Measurements from ENCODE around the gene RNF212. TPM values are rescaled to one million over a fixed set of nuclear protein-coding genes. Genes with fewer than 3 reads are reported as not detected.

Gene RNF212
- total and polyA plus RNA-seq, 10 of the 15 experiments (the other 5 are each of a cell fraction or from before 2014, with no cell fraction given): not detected

- SMC1A ChIA-PET (ENCODE audit: uncharacterized antibody, unreplicated experiment): no interaction called here
- H2AFZ ChIP-seq (ENCODE audit: control insufficient read depth, low read depth, low read length): no peak overlapping the region
- DNase-seq (ENCODE audit: low read depth, low spot score) (no peak), FAIRE-seq (no peak), ATAC-seq (no peak)
- TF ChIP-seq SRF (IDR thresholded peaks at IDR 0.05; ENCODE audit: low read depth in 2 of 2, low read length in 2 of 2): no peak
- no peak for TF ChIP-seq PAX5 (IDR thresholded peaks at IDR 0.05; ENCODE audit: borderline replicate concordance, low read depth, low read length)
- no peak for TF ChIP-seq ZNF207 (IDR thresholded peaks at IDR 0.05; ENCODE audit: borderline replicate concordance)
- no peak overlapping the region for H3K4me2 ChIP-seq (ENCODE audit: control insufficient read depth, insufficient read depth)
- H3K36me3 ChIP-seq (ENCODE audit: control insufficient read depth in 2 of 2, insufficient read depth in 2 of 2, low read length in 1 of 2): no peaks in the 10 kb centered on the region
- intact Hi-C loops (cut with micrococcal nuclease; ENCODE audit: unreplicated experiment) (no loop called here), in situ Hi-C loops (cut with MboI) (no loop called here)
- no peak overlapping the region for H3K9ac ChIP-seq (ENCODE audit: control insufficient read depth, insufficient read depth, low read length)
- H3K9me3 ChIP-seq (replicated peaks; ENCODE audit: control insufficient read depth, insufficient read depth, low read length): peaks cover 7% of the 10 kb centered on the region
- H3K27me3 ChIP-seq (replicated peaks in 1 of 2; ENCODE audit: control insufficient read depth in 2 of 2, insufficient read depth in 2 of 2, low read length in 1 of 2): peaks cover 0 to 2% of the 10 kb centered on the region in 2 experiments; a peak in 2 of 4 replicates
- RAD21 ChIA-PET (ENCODE audit: unreplicated experiment): no interaction called here
- no peak overlapping the region for H3K27ac ChIP-seq (ENCODE audit: control insufficient read depth, insufficient read depth)
- no peak overlapping the region for H3K4me3 ChIP-seq
- no peaks in the 10 kb centered on the region for H3K79me2 ChIP-seq (ENCODE audit: control insufficient read depth, insufficient read depth, low read length)
- H3K4me1 ChIP-seq (ENCODE audit: control insufficient read depth, insufficient read depth, low read length): peaks cover 6% of the 10 kb centered on the region
- CTCF ChIA-PET: no interaction called here
- BruUV-seq (replicated peaks): no TSS peak
- 69% methylated on average over 3 of the region's 3 CpGs for WGBS (ENCODE audit: insufficient coverage, insufficient replicate concordance, low lambda C conversion rate, missing lambda C conversion rate)
- POLR2A ChIA-PET: no interaction called here
- H4K20me1 ChIP-seq (ENCODE audit: control insufficient read depth, insufficient read depth): no peaks in the 10 kb centered on the region
Observed at GRCh38 chr4:1150875-1151274, 37.5 kb upstream of the RNF212 start.

- no peak for TF ChIP-seq STAT3 (IDR thresholded peaks at IDR 0.05; ENCODE audit: low read depth, low read length)
- TF ChIP-seq FOXM1 (IDR thresholded peaks at IDR 0.05; ENCODE audit: low read depth, low read length): no peak
- TF ChIP-seq CBX5 (IDR thresholded peaks at IDR 0.05; ENCODE audit: low read depth): no peak
- POLR2A ChIA-PET: no interaction called here
- in situ Hi-C loops (cut with MboI): no loop called here
- Histone ChIP-seq H3K27me3 (replicated peaks in 1 of 2; ENCODE audit: control insufficient read depth in 2 of 2, insufficient read depth in 2 of 2, low read length in 1 of 2) (no peaks in the 10 kb centered on the region; a peak in 1 of 4 replicates), H3K4me1 (ENCODE audit: control insufficient read depth, insufficient read depth, low read length) (no peaks in the 10 kb centered on the region; the same call in none of the 2 replicates), H3K4me2 (ENCODE audit: control insufficient read depth, insufficient read depth) (no peak overlapping the region), H3K9ac (ENCODE audit: control insufficient read depth, insufficient read depth, low read length) (no peak overlapping the region), H4K20me1 (ENCODE audit: control insufficient read depth, insufficient read depth) (no peaks in the 10 kb centered on the region), H2AFZ (ENCODE audit: control insufficient read depth, low read depth, low read length) (no peak overlapping the region), H3K4me3 (no peak overlapping the region), H3K79me2 (ENCODE audit: control insufficient read depth, insufficient read depth, low read length) (no peaks in the 10 kb centered on the region), H3K27ac (ENCODE audit: control insufficient read depth, insufficient read depth) (no peak overlapping the region), H3K9me3 (replicated peaks; ENCODE audit: control insufficient read depth, insufficient read depth, low read length) (no peaks in the 10 kb centered on the region; the same call in 1 of the 3 replicates), H3K36me3 (ENCODE audit: control insufficient read depth in 2 of 2, insufficient read depth in 2 of 2, low read length in 1 of 2) (no peaks in the 10 kb centered on the region)
- no peak for ATAC-seq
- WGBS (ENCODE audit: insufficient coverage, insufficient replicate concordance, low lambda C conversion rate, missing lambda C conversion rate): 83% methylated on average over 1 of the region's 1 CpG
- intact Hi-C loops (cut with micrococcal nuclease; ENCODE audit: unreplicated experiment): no loop called here
- RAD21 ChIA-PET (ENCODE audit: unreplicated experiment): interaction anchor here (1.0 kb wide), 1 partner anchor 9 kb away, joined by 3 read pairs; no protein-coding TSS in a partner anchor
- DNase-seq (ENCODE audit: low read depth, low spot score): no peak
- SMC1A ChIA-PET (ENCODE audit: uncharacterized antibody, unreplicated experiment): no interaction called here
- no TSS peak for BruUV-seq (replicated peaks)
- CTCF ChIA-PET: no interaction called here
- no peak for FAIRE-seq
Observed at GRCh38 chr4:1139860-1140259, 26.5 kb upstream of the RNF212 start.

Measured in GM12878 (cell line).